ENCODE results near the gene PDSS2.

PDSS2 gene

DNA sequence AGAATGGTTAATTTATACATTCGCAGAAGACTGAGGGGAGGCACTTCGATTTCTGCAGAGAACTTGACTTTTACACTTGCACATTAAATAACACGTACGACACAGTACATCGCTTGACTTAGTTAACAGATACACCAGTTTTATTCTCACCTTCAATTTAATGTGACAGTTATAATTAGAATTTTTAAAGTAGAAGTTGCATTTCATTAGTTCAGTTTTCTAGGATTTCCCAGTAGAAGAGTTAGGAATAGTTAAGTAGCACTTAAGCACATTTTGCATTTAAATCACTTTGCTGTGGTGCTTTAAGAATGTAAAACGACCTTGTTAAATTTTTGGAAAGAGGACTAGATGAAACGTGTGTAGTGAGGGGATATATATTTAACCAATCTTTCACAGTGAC lies 342.4 kb downstream of the PDSS2 start:
- TF ChIP-seq, protein P1, sequence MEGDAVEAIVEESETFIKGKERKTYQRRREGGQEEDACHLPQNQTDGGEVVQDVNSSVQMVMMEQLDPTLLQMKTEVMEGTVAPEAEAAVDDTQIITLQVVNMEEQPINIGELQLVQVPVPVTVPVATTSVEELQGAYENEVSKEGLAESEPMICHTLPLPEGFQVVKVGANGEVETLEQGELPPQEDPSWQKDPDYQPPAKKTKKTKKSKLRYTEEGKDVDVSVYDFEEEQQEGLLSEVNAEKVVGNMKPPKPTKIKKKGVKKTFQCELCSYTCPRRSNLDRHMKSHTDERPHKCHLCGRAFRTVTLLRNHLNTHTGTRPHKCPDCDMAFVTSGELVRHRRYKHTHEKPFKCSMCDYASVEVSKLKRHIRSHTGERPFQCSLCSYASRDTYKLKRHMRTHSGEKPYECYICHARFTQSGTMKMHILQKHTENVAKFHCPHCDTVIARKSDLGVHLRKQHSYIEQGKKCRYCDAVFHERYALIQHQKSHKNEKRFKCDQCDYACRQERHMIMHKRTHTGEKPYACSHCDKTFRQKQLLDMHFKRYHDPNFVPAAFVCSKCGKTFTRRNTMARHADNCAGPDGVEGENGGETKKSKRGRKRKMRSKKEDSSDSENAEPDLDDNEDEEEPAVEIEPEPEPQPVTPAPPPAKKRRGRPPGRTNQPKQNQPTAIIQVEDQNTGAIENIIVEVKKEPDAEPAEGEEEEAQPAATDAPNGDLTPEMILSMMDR (conservative IDR thresholded peaks at IDR 0.05; ENCODE audit: low read length): no peak
- peaks cover 5% of the 10 kb centered on the region; the same call in 1 of the 2 replicates for H3F3A ChIP-seq (ENCODE audit: low read depth)
- H3K4me2 ChIP-seq (ENCODE audit: low read depth, low read length, poor library complexity, severe bottlenecking): peak overlapping the region; percentile 96
- H4K20me1 ChIP-seq (ENCODE audit: insufficient read depth, low read length, poor library complexity, severe bottlenecking): no peaks in the 10 kb centered on the region
- peak overlapping the region; percentile 84 for H3K9ac ChIP-seq (ENCODE audit: low read depth, low read length, poor library complexity, severe bottlenecking)
- H3K9me3 ChIP-seq (ENCODE audit: insufficient read depth, low read depth, low read length): no peaks in the 10 kb centered on the region
- H3K4me3 ChIP-seq (ENCODE audit: low read length, poor library complexity, severe bottlenecking): peak overlapping the region; percentile 84
- no peaks in the 10 kb centered on the region for H3K9me2 ChIP-seq (replicated peaks; ENCODE audit: low read depth, low read length)
- H2AFZ ChIP-seq (ENCODE audit: low read length): peak overlapping the region; percentile 83
- no peaks in the 10 kb centered on the region for H3K36me3 ChIP-seq (ENCODE audit: insufficient read depth, low read length)
- H3K79me2 ChIP-seq (ENCODE audit: insufficient read depth, low read length): peaks cover 20% of the 10 kb centered on the region
- H3K4me1 ChIP-seq (ENCODE audit: insufficient read depth, low read length, poor library complexity, severe bottlenecking): peaks cover 25% of the 10 kb centered on the region
- H3K27me3 ChIP-seq (ENCODE audit: insufficient read depth, low read length, poor library complexity, severe bottlenecking): no peaks in the 10 kb centered on the region

DNA sequence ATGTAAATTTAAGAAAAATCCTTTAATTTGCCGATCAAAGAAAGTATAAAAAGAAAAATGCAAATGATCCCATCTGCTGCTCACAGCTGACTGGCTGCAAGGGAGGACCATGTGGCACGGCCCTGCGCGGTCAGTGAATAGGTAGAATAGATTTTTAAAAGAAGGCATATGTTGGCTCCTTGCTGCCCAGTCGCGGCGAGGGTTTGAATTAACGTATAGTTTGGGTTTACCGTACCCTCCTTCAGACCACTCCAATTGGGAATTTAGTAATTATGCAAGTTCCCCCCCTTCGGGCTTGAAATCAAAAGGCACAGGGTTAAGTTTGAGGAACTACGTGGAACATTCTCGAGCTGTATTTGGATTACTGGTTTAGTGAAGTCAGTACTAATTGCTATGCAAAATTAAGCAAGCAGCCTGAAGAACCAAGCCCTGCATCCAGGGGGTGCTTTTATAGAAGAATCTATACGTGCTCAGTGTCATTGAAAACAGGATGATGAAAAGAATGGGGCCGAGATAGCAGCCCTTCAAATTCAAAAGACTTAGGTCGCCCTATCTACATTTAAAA lies 343.0 kb downstream of the PDSS2 start:
- H3K4me2 ChIP-seq (ENCODE audit: low read depth, low read length, poor library complexity, severe bottlenecking): peak overlapping the region; percentile 96
- no peaks in the 10 kb centered on the region for H3K9me3 ChIP-seq (ENCODE audit: insufficient read depth, low read depth, low read length)
- no peaks in the 10 kb centered on the region for H3K27me3 ChIP-seq (ENCODE audit: insufficient read depth, low read length, poor library complexity, severe bottlenecking)
- peak overlapping the region; percentile 83 for H2AFZ ChIP-seq (ENCODE audit: low read length)
- H3K9ac ChIP-seq (ENCODE audit: low read depth, low read length, poor library complexity, severe bottlenecking): peak overlapping the region; percentile 84
- no peaks in the 10 kb centered on the region for H4K20me1 ChIP-seq (ENCODE audit: insufficient read depth, low read length, poor library complexity, severe bottlenecking)
- peak overlapping the region; percentile 84 for H3K4me3 ChIP-seq (ENCODE audit: low read length, poor library complexity, severe bottlenecking)
- H3K4me1 ChIP-seq (ENCODE audit: insufficient read depth, low read length, poor library complexity, severe bottlenecking): peaks cover 25% of the 10 kb centered on the region
- no peak for TF ChIP-seq EZH2phosphoT487 (IDR thresholded peaks at IDR 0.05; ENCODE audit: borderline replicate concordance)
- TF ChIP-seq, protein P1 (conservative IDR thresholded peaks at IDR 0.05; ENCODE audit: low read length): peak; percentile 52
- H3K36me3 ChIP-seq (ENCODE audit: insufficient read depth, low read length): no peaks in the 10 kb centered on the region
- peaks cover 5% of the 10 kb centered on the region; the same call in 1 of the 2 replicates for H3F3A ChIP-seq (ENCODE audit: low read depth)
- no peaks in the 10 kb centered on the region for H3K9me2 ChIP-seq (replicated peaks; ENCODE audit: low read depth, low read length)
- H3K79me2 ChIP-seq (ENCODE audit: insufficient read depth, low read length): peaks cover 25% of the 10 kb centered on the region

DNA sequence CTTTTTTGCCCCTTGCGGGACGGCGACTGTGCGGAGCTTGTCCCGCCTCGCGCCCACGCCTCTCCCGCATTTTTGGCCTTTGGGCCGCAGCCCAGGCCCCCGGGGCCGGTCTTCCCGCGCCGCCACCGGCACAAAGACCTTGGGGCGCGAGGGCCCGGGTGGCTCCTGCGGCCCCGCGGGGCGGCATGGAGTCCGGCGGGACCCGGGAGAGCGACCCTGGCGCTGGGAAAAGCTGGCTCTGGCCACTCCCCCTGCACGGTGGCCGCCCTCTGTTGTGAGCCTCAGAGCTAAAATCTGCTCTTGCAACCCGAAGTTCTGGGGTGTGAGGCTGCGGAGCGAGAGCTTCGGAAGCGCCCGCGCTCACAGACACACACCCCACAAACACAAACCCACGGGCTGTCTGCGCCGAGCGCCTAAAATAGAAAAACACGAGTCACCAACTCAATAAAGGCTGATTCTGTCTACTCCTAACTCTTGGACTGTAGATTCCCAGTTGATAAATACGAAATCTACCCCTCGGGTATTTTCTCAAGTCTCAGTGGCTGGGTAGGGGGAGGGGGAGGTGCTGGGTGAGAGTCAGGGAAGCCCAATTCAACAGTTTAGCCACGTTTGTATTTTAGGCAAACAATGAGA lies 343.6 kb downstream of the PDSS2 start:
- Histone ChIP-seq H3K36me3 (ENCODE audit: insufficient read depth, low read length) (no peaks in the 10 kb centered on the region), H3K4me1 (ENCODE audit: insufficient read depth, low read length, poor library complexity, severe bottlenecking) (peaks cover 25% of the 10 kb centered on the region), H3K79me2 (ENCODE audit: insufficient read depth, low read length) (peaks cover 31% of the 10 kb centered on the region), H3K9ac (ENCODE audit: low read depth, low read length, poor library complexity, severe bottlenecking) (peak overlapping the region; percentile 84), H3K9me2 (replicated peaks; ENCODE audit: low read depth, low read length) (no peaks in the 10 kb centered on the region), H3K4me3 (ENCODE audit: low read length, poor library complexity, severe bottlenecking) (peak overlapping the region; percentile 84), H2AFZ (ENCODE audit: low read length) (peak overlapping the region; percentile 83), H3K4me2 (ENCODE audit: low read depth, low read length, poor library complexity, severe bottlenecking) (peak overlapping the region; percentile 96), H3K9me3 (ENCODE audit: insufficient read depth, low read depth, low read length) (no peaks in the 10 kb centered on the region), H3F3A (ENCODE audit: low read depth) (peaks cover 5% of the 10 kb centered on the region; the same call in 1 of the 2 replicates), H3K27me3 (ENCODE audit: insufficient read depth, low read length, poor library complexity, severe bottlenecking) (no peaks in the 10 kb centered on the region), H4K20me1 (ENCODE audit: insufficient read depth, low read length, poor library complexity, severe bottlenecking) (no peaks in the 10 kb centered on the region)
- TF ChIP-seq, protein P1 (conservative IDR thresholded peaks at IDR 0.05; ENCODE audit: low read length): no peak
- no peak for TF ChIP-seq EZH2phosphoT487 (IDR thresholded peaks at IDR 0.05; ENCODE audit: borderline replicate concordance)
